GM18858 (cell line): ENCODE results near the gene SMOC1.

Experiments used
- ATAC-seq: cut with Tn5 transposase; IDR thresholded peaks from one replicate; pipeline ENCODE4 v1.9.1; 2021; ENCODE audit not compliant: unreplicated experiment

Gene SMOC1

DNA sequence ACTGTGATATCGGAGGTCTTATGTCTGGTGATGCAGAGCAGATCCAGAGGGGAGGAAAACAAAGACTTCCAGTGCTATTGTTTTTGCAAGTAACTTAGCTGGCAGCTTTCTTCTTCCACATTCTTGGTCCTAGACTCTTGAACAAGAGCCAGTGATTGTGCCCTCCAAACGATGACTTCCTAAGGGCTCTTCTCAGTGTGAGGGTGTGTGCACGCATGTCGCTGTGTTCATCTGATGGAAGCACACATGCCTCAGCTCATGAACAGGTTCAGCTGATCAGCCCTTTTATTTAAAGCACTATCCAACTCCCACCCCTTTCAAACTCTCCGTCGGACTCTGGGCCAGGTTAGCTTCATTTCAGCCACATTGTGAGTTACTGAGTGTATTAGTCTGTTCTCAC lies 59.5 kb downstream of the SMOC1 start:
- no peak for ATAC-seq

DNA sequence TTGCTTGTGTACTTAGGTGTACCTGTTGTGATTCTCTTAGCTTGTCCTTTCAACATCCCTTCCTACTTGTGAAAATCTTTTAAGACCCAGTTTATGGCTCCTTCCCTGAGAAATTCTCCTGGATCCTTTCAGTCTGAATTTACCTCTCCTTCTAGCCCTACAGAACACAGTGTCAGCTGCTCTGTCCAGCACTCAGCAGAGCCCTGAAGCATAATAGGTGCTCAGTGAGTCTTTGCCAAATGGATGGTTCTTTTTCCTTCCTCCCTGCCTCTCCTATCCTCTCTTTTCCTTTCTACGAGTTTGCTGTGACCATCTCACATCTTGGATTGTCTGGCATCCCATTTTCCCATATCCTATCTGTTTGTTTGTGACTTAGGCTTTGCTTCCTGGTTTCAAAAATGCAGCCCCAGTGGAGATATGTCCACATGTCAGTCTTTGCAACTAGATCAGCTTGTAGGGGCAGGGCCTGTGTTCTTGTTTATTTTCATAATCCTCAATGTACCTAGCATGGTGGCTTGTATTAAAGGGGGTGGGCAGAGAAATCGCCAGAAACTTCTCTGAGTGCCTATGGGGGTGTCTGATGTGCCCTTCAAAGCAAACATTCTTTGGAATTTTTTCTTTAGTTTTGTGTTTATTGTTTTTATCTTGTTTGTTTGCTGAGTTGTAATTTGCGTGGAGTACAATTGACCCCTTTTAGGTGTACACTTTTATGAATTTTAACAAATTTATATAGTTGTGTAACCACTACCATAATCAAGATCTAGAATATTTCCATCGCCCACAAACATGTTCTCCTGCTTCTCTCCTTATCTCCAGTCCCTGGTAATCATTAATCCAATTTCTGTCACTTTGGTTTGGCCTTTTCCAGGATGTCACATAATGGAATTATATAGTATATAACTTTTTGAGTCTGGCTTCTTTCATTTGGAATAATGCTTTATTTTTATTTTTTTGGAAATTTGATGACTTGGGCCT lies 62.8 kb downstream of the SMOC1 start:
- ATAC-seq, result no peak

DNA sequence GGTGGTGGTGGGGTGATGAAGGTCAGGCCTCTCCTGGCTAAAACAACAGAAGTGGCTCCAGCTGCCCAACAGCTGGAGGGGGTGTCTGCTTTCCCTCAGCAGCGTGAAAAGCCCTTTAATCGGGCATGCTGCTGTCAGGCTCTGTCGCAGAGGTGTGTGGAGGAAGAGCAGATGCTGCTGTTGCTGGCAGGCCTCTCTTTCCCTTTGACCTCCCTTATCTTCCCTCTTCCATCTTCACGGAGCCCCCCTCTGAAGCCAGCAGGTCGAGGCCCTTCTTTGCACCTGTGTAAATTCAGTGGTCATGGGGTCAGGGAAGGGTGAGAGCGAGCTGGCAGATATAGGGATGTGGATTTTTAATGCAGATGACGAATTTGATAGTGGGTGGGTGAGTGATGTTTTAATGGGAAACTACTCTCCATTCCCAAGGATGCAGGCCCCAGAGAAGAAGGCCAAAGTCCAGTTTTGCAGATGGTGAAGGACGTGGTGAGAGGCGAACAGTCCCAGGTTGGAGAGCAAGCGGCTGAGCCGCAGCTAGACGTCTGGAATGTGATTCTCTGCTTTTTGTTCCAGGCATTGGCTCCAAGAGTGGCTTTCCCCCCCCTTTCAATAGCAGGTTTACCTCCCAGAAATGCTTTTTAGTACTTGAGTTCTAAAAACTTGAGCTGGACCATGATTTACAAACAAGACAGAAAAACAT lies 64.0 kb downstream of the SMOC1 start:
- no peak for ATAC-seq

DNA sequence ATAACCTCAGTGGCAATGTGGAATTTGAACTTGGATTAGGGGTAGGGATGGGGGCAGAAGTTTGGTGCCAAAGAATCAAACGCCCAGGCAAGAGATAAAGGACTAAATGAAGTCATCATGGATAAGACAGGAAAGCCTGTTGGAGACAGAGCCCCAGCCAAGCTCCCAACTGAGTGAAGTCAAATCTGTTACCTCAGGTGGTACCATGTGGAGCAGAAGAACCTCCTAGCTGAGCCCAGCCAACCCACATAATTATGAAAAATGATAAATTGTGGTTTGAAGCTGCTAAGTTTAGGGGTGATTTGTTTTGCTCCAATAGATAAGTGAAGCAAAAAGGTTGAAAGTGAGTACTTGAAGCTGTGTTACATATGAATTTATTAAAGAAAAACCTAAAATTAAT lies 66.1 kb downstream of the SMOC1 start:
- ATAC-seq, result no peak

DNA sequence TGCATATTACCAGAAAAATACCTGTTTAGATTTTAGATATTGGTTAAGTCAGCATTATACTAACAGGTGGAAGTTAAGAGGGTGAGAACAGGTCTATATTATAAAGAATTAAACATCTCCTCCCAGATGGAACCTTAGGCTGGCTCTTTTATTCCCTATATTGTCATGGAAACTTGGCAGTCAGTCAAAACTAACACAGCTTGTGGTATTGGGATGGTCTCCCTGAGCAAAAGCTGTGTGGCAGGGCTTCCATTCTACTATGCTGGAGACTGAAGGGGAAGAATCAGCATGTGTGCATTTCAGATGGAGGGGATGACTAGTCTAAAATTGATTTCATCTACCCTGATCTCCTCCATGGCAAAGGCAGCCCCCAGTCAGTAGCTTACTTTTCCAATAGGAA lies 66.7 kb downstream of the SMOC1 start:
- ATAC-seq, result no peak

DNA sequence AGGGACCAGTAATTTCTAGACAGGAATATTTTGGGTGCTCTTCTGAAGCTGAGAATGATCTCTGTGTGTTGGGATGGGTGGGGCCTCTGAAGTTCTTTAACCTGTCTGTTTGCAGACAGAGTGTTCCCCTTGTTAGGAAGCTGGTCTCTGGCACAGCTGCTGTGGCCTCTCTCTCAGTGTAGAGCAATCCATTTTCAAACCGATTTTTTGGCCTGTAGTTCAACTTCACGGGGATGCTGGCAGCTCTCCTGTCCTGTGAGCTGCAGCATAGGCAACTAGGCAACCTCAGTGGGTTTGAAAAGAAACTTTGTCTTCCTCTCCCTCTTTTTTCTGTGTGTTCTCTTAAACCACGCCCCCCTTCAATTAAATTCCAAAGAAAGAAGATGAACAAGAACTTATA lies 69.1 kb downstream of the SMOC1 start:
- ATAC-seq, result no peak

DNA sequence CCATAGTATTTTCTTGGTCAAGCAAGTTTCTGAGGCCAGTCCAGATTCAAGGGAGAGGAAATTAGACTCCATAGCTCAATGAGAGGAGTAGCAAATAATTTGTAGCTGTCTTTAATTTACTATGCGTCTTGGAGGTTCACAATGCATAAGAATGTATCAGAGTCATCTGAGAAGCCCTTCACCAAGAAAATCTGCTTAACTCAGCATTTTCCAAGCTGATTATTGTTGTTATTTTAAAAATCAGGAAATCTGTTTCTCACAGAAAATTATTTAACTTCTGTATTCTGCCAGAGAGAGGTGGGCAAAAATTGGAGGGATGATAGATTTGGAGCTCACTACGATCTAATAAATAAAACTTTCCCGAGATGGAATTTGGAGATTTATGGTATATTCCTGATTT lies 72.0 kb downstream of the SMOC1 start:
- ATAC-seq, result no peak

DNA sequence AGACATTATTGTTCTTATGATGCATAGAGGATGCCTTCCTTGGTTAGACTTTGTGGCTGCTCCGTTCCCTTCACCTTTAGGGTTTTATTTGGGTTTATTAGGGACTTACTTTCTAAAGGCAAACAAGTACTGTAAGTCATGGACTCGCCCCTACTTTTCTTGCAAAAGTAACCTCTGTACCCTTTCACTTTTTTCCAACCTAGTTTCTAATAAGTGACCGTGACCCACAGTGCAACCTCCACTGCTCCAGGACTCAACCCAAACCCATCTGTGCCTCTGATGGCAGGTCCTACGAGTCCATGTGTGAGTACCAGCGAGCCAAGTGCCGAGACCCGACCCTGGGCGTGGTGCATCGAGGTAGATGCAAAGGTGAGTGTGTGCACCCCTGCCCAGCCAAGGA lies 72.7 kb downstream of the SMOC1 start:
- ATAC-seq, result no peak

DNA sequence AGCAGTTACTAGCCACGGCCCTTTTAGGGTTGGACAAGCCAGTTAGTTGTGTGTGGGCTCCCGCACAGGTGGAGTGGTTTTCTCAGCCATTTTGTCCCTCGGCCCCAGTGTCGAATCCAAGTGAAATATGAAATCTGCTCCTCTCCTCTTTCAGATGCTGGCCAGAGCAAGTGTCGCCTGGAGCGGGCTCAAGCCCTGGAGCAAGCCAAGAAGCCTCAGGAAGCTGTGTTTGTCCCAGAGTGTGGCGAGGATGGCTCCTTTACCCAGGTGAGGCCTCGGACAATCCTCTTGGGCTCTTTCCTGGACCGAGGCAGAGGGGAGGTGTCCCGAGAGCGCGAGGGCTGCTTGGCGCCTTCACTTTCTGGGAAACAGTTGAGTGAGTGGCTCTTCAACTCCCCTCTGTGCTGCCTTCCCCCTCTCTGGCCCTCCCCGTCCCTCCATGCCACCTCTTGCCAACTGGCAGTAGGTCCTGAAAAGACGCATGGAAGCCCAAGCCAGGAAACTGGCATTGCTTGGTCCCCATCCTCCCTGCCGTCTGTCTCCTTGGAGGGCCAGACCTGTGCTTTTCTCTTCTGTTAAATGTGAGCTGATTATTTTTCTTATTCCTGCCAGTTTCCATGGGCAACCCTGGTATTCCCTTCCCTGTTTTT lies 74.2 kb downstream of the SMOC1 start:
- no peak for ATAC-seq

DNA sequence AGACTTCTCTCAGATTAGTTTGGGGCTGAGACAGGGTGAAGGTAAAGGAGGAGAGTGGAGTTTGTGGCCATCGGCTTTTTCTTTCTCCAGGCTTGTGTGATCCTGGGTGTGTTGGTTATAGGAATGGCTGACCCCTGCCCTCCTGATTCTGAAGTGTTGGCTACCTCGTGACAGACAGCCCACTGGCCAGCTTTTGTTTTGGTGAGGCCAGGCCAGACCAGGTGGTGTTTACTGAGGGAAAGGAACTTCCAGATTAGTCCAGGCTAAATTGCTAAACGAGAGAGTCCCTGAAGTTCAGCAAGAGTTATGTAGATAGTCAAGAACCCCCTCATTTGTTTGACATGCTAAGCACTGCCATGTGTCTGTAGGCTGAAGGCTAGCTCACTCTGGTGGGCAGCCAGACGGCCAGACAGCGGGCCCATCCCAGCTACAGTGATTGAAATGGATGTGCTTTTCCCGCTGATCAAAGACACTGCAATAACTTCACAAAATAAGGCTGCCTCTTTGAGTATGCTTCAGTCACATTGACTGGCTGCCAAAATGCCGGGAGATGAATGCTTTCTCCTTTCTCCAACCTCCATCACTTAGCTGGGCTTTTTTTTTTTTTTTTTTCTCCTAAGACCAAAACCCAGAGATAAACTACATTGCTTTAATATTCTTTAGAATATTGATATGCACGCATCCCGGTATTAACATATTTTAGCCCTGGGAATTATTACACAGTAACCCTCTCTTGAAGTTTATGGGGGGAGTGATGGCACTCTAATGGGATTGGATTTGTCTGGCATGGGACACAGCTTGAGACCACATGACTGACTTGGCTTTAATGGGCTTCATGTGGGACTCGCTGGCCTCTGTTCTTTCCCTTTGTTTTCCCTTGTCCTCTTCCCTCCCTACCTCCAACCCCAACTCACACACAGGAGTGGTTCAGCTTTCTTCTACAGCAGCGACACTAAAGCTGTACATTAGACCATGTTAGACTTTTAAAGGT lies 76.9 kb downstream of the SMOC1 start:
- no peak for ATAC-seq

DNA sequence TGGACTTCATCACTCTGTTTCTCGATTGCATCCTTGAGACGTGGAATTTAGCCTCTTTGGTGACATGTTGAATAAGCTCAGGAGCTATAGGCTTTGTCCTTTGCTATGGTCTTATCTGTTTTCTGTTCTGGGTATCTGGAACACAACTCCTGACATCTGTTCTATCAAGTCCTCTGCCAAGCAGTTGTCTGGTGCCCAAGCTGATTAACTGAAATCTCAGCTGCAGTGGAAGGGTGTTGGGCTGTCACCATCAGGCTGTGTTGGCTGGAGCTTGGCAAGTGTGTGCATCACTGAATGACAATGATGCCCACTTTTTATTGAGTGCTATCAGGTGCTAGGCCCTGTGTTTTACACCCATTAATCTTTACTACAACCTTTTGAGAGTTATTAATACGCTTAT lies 77.8 kb downstream of the SMOC1 start:
- no peak for ATAC-seq

DNA sequence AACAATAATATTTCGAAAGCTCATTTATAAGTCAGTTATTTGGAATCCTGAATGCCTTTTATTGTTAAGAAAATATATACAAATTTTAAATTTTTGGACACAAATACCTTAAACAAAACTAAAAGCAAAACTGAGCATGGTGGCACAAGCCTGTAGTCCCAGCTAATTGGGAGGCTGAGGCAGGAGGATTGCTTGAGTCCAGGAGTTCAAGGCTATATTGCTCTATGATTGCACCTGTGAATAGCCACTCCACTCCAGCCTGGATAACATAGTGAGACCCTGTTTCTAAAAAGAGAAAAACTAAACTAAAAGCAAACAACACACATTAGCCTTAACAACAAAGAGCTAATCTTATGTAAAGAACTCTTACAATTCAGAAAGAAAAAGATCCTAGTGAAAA lies 78.8 kb downstream of the SMOC1 start:
- ATAC-seq, result no peak

DNA sequence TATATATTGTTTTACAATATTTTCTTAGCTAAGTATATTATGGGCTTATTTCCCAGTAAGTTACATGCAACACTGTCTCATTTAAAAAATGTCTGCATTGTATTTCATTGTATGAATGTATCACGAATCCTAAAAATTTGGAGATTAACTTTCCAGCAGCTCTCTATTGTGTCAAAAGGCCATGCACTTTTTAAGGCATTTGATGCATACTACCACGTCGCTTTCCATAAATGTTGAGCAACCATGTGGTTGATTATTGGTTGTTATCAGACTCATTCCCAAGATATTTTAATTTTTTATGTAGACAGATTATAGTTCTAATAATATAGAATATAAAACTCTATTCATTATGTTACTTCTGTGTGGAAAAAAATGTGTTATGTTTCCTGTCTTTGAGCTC lies 79.9 kb downstream of the SMOC1 start:
- ATAC-seq, result no peak

DNA sequence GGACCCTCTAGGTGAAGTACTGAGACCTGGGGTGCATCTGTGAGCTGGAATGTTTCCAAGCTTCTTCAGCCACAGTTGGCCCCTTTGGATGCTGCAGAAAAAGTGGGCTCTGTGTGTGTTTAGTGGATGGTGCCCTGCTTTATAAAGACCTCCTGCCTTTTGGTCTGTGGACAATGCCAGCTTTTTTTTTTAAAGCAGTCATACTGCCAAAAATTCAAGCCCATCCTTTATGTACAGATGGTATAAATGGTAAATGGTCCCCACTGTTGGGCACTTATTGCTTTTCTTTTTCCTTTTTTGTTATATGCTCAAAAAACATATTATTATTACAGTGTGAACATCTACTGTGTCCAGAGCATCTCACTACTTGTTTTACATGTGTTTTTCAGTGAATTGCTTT lies 81.1 kb downstream of the SMOC1 start:
- ATAC-seq, result no peak

DNA sequence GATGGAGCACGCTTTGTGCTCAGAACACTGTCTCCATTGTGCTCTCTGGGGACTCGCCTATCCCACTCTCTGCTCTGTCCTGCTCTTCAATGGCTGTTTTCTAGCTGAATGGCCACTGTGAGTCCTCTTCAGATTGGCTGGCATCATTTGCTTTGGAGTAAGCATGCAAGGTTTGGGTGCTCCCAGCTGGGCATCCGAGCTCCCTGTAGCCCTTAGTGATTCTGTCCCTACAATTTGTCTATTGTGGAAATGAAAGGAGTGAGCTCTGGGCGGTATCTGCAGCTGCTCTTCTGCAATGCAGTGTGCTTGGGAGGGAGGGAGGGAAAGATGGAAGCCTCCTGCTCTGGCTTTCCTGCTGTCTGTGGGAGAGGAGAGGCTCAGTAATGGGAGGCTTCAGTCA lies 84.8 kb downstream of the SMOC1 start:
- no peak for ATAC-seq

DNA sequence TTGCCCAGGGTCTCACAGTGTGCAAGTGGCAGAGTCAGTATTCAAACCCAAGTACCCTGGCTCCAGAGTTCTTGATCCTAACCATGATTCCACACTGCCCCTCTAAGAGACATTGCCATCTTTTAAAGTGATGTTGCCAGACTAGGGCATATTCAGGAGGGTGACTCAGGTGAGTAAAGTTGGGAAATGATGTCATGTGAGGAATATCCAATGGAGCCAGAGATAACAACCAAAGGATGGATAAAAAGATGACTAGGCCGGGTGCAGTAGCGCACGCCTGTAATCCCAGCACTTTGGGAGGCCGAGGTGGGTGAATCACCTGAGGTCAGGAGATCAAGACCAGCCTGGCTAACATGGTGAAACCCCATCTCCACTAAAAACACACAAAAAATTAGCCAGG lies 85.6 kb downstream of the SMOC1 start:
- ATAC-seq, result no peak

DNA sequence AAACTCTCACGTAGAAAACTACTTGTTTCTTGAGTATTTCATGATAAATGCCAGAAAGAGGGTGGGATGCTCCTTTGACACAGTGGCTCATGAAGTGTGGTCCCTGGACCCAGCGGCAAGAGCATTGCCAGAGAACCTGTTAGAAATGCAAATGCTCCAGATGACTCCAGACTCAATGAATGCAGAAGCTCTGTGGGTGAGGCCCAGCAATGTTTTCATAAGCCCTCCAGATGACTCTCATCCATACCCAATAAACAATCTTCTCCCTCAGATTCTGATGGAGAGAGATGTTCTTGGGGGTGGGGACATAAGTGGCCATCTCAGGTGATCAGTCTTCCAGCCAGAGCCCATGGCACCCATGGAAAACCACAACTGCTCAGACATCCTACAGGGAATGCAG lies 88.9 kb downstream of the SMOC1 start:
- no peak for ATAC-seq

DNA sequence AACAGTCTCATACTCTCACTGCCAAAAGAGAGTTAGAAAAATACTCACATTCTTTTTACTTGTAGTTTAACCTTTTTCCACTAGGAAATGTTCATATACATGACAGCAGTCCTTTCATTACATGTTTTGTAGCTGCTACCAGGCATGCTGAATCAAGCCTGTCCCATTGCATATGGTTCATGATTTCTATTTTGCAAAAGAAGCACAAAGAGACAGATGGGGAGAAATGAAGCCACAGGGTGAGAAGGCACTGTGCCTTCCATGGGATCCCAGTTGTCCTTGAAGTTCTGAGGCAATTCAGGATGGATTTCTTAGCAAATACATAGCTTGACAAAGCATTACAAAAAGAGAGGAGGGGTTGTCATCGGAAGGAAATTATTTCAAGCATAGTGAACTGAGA lies 89.5 kb downstream of the SMOC1 start:
- ATAC-seq, result no peak

DNA sequence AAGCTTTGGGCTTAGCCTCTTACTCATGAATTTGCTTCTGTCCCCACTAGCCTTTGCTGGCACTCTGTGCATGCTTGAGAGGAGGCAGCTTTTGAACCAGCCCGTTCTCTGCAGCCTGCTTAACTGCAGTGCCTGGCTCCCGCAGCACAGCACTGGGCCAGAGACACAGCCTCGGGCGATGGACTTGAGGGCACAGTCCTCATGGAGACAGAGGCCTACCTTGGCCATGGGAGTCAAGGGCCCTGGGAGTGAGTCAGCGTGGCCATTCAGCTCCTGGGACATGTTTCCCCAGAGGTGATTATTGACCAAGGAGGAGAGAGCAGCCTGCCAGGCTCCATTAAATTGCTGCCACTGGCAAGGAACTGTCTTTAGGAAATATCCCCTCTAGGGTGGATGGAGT lies 93.5 kb downstream of the SMOC1 start:
- no peak for ATAC-seq

DNA sequence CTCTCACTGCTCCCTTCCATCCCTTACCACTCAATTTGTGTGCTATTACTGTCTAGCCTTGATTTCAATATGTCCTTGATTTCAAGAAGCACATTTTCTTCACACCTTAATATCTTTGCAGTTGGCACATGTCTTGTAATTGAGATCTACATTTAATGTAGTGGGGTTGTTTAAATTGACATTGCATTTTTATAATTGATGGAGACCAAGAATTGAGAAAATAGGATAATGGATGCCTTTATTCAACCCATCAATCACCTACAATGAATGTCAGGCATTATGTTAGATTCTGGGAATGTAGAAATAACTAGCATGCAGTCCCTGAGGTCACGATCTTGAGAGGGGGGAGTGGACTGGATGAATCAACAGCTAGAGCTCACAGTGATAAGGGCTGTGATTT lies 94.6 kb downstream of the SMOC1 start:
- no peak for ATAC-seq

DNA sequence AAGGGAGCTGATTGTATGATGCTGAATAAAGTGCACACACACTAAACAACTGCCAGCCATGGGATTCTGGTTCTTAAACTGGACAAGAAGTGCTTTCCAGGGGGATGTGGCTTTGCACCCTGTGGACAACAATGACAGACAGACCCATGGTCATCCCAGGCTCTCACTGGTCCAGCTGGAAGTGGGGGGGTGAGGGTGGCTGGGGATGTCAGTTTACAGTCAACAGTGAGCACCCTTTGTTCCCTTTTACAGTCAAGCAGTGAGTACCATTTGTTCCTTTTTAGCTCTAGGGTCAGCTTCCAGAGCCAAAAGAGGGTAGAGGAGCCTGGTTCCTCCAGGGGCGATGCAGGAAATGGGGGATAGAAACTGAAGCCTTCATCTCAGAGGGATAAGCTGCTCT lies 100.7 kb downstream of the SMOC1 start:
- no peak for ATAC-seq
